Psoas muscle (tissue), 8 donors: ENCODE measurements around the gene GJD3. TPM values are rescaled to one million over a fixed set of nuclear protein-coding genes. Genes with fewer than 3 reads are reported as not detected.

Experiments used
- ATAC-seq, 4 donors: fragments of 200-7000 bp; cut with Tn5 transposase; one replicate each; pipeline ENCODE4 v1.9.1; 2020; ENCODE audit warnings: moderate library complexity in 3 of 4, mild to moderate bottlenecking in 2 of 4
- DNase-seq, 2 donors: peaks; one replicate each; pipeline ENCODE4 v3.0.0-alpha.2; 2020
- H3K27ac ChIP-seq: fragments of 200-600 bp; one replicate; pipeline ENCODE4 v1.8.0; 2022
- H3K27me3 ChIP-seq, 3 donors: fragments of 200-600 bp in 1 of 3; one replicate each; pipeline versions ENCODE4 v1.6.1 to v1.8.0; 2013 to 2022; ENCODE audit warnings: low read length in 2 of 3, mild to moderate bottlenecking in 2 of 3, moderate library complexity in 1 of 3; ENCODE audit not compliant: insufficient read depth in 3 of 3
- H3K36me3 ChIP-seq, 2 donors: fragments of 200-600 bp in 1 of 2; one replicate each; pipeline versions ENCODE4 v1.6.1 to v1.8.0; 2013 to 2022; ENCODE audit warnings: low read depth in 1 of 2, mild to moderate bottlenecking in 1 of 2, moderate library complexity in 1 of 2; ENCODE audit not compliant: insufficient read depth in 1 of 2
- H3K4me1 ChIP-seq: fragments of 200-600 bp; one replicate; pipeline ENCODE4 v1.8.0; 2022
- H3K4me3 ChIP-seq: fragments of 200-600 bp; one replicate; pipeline ENCODE4 v1.8.0; 2022; ENCODE audit warnings: mild to moderate bottlenecking
- H3K9me3 ChIP-seq: fragments of 200-600 bp; one replicate; pipeline ENCODE4 v1.8.0; 2022
- WGBS, 3 donors: extraction: QIAGEN DNeasy Blood & Tissue Kit; methylation state at CpG; one replicate each; pipeline versions ENCODE4 v1.1.6 to v1.1.7; 2013; 5-methylcytosine and 5-hydroxymethylcytosine counted together
- intact Hi-C, 2 donors: fragments of 100-400 bp; cut with DNase I; formaldehyde crosslinking; loops; one replicate each; pipeline versions ENCODE4 v1.11.0 to v1.14.2; 2022
- polyA plus RNA-seq, 3 donors: library from polyadenylated mRNA; stranded (reverse); fragments of 200-250 nt; gene quantifications; one replicate each; pipeline ENCODE4 v1.2.3, GENCODE V29; 2013
- total RNA-seq, 4 donors: library from RNA; stranded (reverse); fragmentation: NEBNext Ultra II Directional in 2 of 4; extraction: Animal tissue kit (Norgen Biotek cat#: 25700) in 2 of 4; gene quantifications; one replicate each; pipeline versions ENCODE4 v1.2.1 to v1.2.4, GENCODE V29; 2021 to 2023
- TF ChIP-seq, protein P1 (sequence below): fragments of 200-600 bp; IDR thresholded peaks from one replicate; pipeline ENCODE4 v1.8.0; 2022; ENCODE audit warnings: antibody characterized with exemption
- donor health status: healthy with polysubstance abuse.
- donor health status: DM: no; HTN: no; CAD: no; lungs with moderate emphysema.
- donor health status: Bipolar disorder and iron deficiency.
- donor health status: healthy.
- donor health status: DM: yes; HTN: yes; CAD: no.
- donor health status: DM: no; HTN: no; CAD: no.
- donor health status: DM: no; HTN: no; CAD: no.
- donor health status: DM: yes; HTN: yes; CAD: no.

Gene GJD3
- total and polyA plus RNA-seq, 7 donors = 0.17 to 1.4 (median 0.34) TPM; not detected in 1

DNA sequence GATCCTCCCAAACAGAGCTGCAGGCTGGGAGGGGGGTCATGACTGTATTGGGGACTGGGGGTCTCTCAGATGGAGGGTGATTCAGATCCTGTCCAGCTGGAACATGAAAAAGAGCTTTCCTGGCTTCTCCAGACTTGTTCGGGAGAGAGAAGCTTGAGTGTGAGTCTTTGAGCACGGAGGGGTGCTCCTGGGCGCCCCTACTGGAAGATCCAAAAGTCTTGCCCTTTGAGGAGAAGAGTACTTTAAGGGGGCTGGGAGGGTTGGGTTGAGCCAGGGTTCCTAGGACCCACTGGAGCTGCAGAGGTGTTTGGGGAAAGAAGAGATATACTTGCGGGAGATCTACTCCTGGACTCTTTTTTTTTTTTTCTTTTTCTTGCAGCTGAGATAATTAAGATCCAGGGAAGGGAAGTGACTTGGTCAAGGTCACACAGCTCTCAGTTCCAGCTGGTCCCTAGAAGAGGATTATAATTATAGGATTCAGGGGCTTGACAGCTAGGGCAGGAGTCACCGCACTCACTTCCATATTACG lies 47.1 kb downstream of the GJD3 start:
- ATAC-seq (peak in 3 of 4 donors; percentile 10 to 33 (median 23)), DNase-seq (peak; percentile 72 to 75)
- Histone ChIP-seq H3K36me3 (no peaks in the 10 kb centered on the region), H3K27ac (peak overlapping the region; percentile 97), H3K9me3 (no peaks in the 10 kb centered on the region), H3K27me3 (no peaks in the 10 kb centered on the region), H3K4me3 (peak overlapping the region; percentile 95), H3K4me1 (peaks cover 75% of the 10 kb centered on the region)
- intact Hi-C loops = no loop called here
- 1 to 7% (median 6%) methylated on average over 6 of the region's 6 CpGs for WGBS, 3 donors
- TF ChIP-seq, protein P1, sequence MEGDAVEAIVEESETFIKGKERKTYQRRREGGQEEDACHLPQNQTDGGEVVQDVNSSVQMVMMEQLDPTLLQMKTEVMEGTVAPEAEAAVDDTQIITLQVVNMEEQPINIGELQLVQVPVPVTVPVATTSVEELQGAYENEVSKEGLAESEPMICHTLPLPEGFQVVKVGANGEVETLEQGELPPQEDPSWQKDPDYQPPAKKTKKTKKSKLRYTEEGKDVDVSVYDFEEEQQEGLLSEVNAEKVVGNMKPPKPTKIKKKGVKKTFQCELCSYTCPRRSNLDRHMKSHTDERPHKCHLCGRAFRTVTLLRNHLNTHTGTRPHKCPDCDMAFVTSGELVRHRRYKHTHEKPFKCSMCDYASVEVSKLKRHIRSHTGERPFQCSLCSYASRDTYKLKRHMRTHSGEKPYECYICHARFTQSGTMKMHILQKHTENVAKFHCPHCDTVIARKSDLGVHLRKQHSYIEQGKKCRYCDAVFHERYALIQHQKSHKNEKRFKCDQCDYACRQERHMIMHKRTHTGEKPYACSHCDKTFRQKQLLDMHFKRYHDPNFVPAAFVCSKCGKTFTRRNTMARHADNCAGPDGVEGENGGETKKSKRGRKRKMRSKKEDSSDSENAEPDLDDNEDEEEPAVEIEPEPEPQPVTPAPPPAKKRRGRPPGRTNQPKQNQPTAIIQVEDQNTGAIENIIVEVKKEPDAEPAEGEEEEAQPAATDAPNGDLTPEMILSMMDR = peak; percentile 47

DNA sequence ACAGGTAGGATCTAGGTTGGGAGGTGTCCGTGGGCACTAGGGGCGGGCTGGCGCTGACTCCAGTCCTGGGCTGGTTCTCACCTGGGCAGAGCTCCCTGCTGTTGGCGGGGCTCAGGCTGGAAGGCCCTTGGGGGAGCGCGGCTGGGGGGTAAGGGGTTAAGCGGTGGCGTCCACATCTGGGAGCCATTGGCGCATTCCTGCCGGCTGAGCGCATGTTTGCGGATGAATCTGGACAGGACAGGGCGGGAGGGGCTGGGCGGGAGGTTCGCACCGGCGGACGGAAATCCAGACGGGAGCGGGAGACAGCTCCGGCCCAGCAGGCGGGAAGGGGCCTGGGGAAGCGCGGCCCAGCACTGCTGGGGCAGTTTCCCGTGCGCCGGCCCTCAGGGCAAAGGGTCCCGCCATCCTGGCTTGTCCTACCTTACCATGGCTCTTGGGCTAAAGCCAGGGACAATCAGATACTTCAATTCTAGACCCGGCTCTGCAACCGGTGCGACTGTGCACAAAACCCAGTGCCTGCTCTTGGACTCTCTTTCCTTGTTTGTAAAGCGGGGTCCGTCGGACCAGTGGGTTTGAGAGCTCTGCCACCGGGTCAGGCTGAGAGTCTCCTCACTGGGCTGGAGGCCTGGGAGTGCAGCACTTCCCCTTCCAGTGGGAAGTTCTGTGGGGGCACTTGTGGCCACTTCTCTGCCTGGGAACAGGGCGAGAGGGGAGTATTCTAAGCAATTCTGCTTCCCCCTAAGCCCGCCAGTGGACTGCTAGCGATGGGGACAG lies 47.8 kb downstream of the GJD3 start:
- Histone ChIP-seq H3K9me3 (no peaks in the 10 kb centered on the region), H3K27ac (peak overlapping the region; percentile 97), H3K36me3 (no peaks in the 10 kb centered on the region), H3K4me3 (peak overlapping the region; percentile 95), H3K27me3 (no peaks in the 10 kb centered on the region), H3K4me1 (peaks cover 75% of the 10 kb centered on the region)
- WGBS, 3 donors = 14 to 20% (median 19%) methylated on average over 38 of the region's 38 CpGs
- ATAC-seq = no peak
- DNase-seq = peak; percentile 75 to 84
- intact Hi-C loops = no loop called here
- TF ChIP-seq, protein P1 = no peak

DNA sequence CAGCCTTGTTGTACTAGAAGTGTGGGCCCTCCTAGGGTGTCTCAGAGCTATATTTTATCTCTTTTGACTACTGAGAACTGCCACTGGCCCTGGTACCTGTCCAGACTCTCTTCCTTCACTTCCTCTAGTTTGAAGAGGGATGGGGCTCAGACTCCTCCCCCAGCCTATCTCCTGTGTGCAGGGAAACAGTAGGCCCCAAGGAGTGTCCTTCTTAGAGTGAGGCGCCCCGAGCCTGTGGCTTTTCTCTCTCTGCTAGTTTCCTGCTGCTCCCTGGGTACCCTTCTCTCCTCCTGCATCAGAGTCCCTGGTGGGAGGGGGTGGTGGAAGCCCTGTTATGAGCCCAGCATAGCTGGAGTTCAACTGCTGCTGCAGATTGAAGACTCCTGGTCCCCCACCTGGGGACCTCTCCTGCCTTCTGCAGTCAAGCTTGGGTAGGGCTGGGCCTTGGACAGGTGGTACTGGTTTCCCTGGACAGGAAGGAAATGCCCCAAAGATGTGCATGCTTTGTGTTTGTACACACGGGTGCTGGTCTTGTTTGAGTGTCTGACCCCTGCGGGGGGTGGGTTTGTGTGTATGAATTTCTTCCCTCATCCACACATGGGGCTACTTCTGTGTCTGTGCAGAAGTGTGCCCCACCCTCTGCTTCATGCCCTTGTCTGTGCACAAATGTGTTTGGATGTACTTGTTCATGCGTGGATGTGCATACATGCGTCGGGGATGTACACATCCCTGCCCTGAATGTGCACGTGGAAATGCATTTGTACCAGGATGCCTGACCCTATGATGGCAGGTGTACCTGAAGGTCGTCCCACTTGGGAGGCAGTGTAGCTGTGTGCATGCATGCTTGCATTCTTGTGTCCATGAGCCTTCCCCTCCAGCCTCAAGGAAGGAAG lies 48.6 kb downstream of the GJD3 start:
- TF ChIP-seq, protein P1 = no peak
- WGBS, 3 donors = 54 to 60% (median 54%) methylated on average over 9 of the region's 9 CpGs
- no peaks in the 10 kb centered on the region for H3K27me3 ChIP-seq
- H3K36me3 ChIP-seq = no peaks in the 10 kb centered on the region
- peak overlapping the region; percentile 95 for H3K4me3 ChIP-seq
- no peaks in the 10 kb centered on the region for H3K9me3 ChIP-seq
- H3K4me1 ChIP-seq = peaks cover 75% of the 10 kb centered on the region
- intact Hi-C loops = no loop called here
- DNase-seq = peak in 1 of 2 donors; percentile 54
- peak overlapping the region; percentile 97 for H3K27ac ChIP-seq
- no peak for ATAC-seq

DNA sequence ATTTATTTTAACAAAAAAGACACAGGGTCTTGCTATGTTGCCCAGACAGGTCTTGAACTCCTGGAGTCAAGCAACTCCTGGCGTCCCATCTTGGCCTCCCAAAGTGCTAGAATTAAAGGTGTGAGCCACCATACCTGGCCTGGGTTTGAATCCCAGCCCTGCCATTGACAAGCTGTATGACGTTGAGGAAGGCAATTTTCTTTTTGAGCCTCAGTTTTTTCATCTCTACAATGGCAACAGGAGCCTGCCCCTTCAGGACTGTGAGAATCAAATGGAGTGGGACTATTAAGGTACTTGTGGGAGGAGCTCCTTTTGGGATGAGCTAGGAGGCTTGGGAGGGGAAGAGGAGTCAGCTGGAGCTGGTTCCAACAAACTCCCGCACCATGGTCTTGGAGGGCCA lies 49.3 kb downstream of the GJD3 start:
- peak overlapping the region; percentile 97 for H3K27ac ChIP-seq
- H3K4me1 ChIP-seq = peaks cover 76% of the 10 kb centered on the region
- H3K9me3 ChIP-seq = no peaks in the 10 kb centered on the region
- WGBS, 3 donors = 83 to 91% (median 87%) methylated on average over 3 of the region's 3 CpGs
- TF ChIP-seq, protein P1 = no peak
- H3K27me3 ChIP-seq = no peaks in the 10 kb centered on the region
- intact Hi-C loops = no loop called here
- DNase-seq (peak in 1 of 2 donors; percentile 8), ATAC-seq (no peak)
- no peak overlapping the region for H3K4me3 ChIP-seq
- no peaks in the 10 kb centered on the region for H3K36me3 ChIP-seq
